Activated T-helper 1 cell treated with Interleukin-2 at 50 U/mL for 16 hours (primary cell): Measurements from ENCODE around the gene PRKN.
"Not testable (repeated sequence)": the region's sequence is repeated elsewhere in the genome, so short reads cannot be mapped to it uniquely, and the experiment has no call there.

ENCODE experiments used
- DNase-seq: peaks from one replicate; pipeline ENCODE4 v3.0.0-alpha.2; 2020; ENCODE audit warnings: low read depth

Gene PRKN

GRCh38 chr6:161894436-161894835 is 833.1 kb downstream of the PRKN start:
- DNase-seq, result no peak

- no peak for DNase-seq
Observed at GRCh38 chr6:161891542-161891941, 836.0 kb downstream of the PRKN start.

- no peak for DNase-seq
Observed at GRCh38 chr6:161890832-161891297, 836.7 kb downstream of the PRKN start.

GRCh38 chr6:161890133-161890831 is 837.3 kb downstream of the PRKN start:
- DNase-seq, result no peak

- DNase-seq, result no peak
Observed at GRCh38 chr6:161889324-161889723, 838.2 kb downstream of the PRKN start.

- DNase-seq, result not testable (repeated sequence)
Observed at GRCh38 chr6:161886545-161886944, 841.0 kb downstream of the PRKN start.

- DNase-seq, result no peak
Observed at GRCh38 chr6:161884782-161885181, 842.8 kb downstream of the PRKN start.

- no peak for DNase-seq
Observed at GRCh38 chr6:161882196-161882765, 845.3 kb downstream of the PRKN start.

- no peak for DNase-seq
Observed at GRCh38 chr6:161880056-161880455, 847.5 kb downstream of the PRKN start.

GRCh38 chr6:161876231-161876630 is 851.3 kb downstream of the PRKN start:
- DNase-seq, result no peak

- DNase-seq, result no peak
Observed at GRCh38 chr6:161870236-161870901, 857.2 kb downstream of the PRKN start.

GRCh38 chr6:161869491-161869890 is 858.1 kb downstream of the PRKN start:
- no peak for DNase-seq

- DNase-seq, result no peak
Observed at GRCh38 chr6:161866570-161866969, 861.0 kb downstream of the PRKN start.

- not testable (repeated sequence) for DNase-seq
Observed at GRCh38 chr6:161861061-161861460, 866.5 kb downstream of the PRKN start.

- no peak for DNase-seq
Observed at GRCh38 chr6:161853657-161854056, 873.9 kb downstream of the PRKN start.

GRCh38 chr6:161851486-161851885 is 876.1 kb downstream of the PRKN start:
- not testable (repeated sequence) for DNase-seq

GRCh38 chr6:161850562-161850961 is 877.0 kb downstream of the PRKN start:
- DNase-seq, result no peak

GRCh38 chr6:161847628-161848027 is 879.9 kb downstream of the PRKN start:
- no peak for DNase-seq

GRCh38 chr6:161844804-161845203 is 882.8 kb downstream of the PRKN start:
- DNase-seq, result no peak

- no peak for DNase-seq
Observed at GRCh38 chr6:161843066-161843465, 884.5 kb downstream of the PRKN start.

GRCh38 chr6:161840380-161840779 is 887.2 kb downstream of the PRKN start:
- no peak for DNase-seq

- DNase-seq, result no peak
Observed at GRCh38 chr6:161838306-161839035, 889.1 kb downstream of the PRKN start.

GRCh38 chr6:161837854-161838253 is 889.7 kb downstream of the PRKN start:
- no peak for DNase-seq
